ENCODE data around the gene CDH4. TPM values are rescaled to one million over a fixed set of nuclear protein-coding genes. Genes with fewer than 3 reads are reported as not detected.

Gene CDH4
- total RNA-seq, 4 donors from 2014 or later = 0.13 to 0.38 (median 0.21) TPM; not detected in 1

DNA sequence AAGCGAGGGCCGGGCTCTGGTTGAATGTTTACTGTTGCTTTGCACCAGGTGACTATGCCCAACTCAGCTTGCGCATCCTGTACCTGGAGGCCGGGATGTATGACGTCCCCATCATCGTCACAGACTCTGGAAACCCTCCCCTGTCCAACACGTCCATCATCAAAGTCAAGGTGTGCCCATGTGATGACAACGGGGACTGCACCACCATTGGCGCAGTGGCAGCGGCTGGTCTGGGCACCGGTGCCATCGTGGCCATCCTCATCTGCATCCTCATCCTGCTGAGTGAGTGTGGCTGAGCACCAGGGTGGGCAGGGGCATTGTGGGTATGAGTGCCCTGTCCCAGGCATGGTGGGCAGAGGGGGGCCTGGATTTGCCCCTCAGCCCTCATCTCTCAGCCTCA is 677.5 kb downstream of the CDH4 start:
- WGBS, 2 donors = 90 to 94% methylated on average over 7 to 12 of the region's 12 CpGs
- Histone ChIP-seq H3K27ac (no peak overlapping the region), H3K27me3 (peaks cover 0 to 25% (median 0%) of the 10 kb centered on the region in 4 donors), H3K36me3 (no peaks in the 10 kb centered on the region), H3K9me3 (no peaks in the 10 kb centered on the region), H3K4me3 (no peak overlapping the region), H3K4me1 (no peaks in the 10 kb centered on the region)
- no peak for DNase-seq
- intact Hi-C loops (cut with DNase I) = no loop called here
- TF ChIP-seq, protein P1, sequence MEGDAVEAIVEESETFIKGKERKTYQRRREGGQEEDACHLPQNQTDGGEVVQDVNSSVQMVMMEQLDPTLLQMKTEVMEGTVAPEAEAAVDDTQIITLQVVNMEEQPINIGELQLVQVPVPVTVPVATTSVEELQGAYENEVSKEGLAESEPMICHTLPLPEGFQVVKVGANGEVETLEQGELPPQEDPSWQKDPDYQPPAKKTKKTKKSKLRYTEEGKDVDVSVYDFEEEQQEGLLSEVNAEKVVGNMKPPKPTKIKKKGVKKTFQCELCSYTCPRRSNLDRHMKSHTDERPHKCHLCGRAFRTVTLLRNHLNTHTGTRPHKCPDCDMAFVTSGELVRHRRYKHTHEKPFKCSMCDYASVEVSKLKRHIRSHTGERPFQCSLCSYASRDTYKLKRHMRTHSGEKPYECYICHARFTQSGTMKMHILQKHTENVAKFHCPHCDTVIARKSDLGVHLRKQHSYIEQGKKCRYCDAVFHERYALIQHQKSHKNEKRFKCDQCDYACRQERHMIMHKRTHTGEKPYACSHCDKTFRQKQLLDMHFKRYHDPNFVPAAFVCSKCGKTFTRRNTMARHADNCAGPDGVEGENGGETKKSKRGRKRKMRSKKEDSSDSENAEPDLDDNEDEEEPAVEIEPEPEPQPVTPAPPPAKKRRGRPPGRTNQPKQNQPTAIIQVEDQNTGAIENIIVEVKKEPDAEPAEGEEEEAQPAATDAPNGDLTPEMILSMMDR (IDR thresholded peaks at IDR 0.05) = no peak

DNA sequence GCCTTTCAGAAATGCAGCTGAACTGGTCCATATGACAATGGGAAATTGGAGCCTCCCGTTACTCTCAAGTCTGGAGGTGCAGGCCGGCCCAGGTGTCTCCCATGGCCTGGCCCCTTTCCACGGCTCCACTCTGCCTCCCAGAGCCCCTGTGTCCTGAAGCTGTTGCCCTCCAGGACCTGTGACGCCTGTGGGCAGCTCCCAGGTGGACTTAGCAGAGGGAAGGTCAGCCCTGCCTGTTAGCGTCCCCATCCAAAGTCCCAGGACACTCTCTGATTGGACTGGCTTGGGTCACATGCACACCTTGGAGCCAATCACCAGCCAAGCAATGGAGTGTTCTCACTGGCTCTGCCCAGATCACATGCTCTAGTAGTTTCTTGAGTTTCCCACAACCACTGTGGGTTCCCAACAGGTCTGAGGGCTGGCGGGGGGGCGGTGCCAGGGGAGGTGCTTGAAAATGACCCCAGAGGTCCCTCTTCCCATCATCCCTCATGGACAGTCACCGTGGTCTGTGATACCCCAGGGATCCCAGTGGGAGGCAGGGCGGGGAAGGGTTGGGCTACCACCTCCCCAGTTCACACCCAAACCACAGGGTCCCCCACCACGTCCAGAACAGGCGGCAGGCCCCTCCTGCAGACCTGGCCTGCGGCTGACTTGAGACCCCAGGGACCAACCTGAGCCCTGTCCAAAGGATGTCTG is 678.1 kb downstream of the CDH4 start:
- DNase-seq = no peak
- Histone ChIP-seq H3K4me3 (no peak overlapping the region), H3K9me3 (no peaks in the 10 kb centered on the region), H3K4me1 (no peaks in the 10 kb centered on the region), H3K27me3 (peaks cover 0 to 27% (median 0%) of the 10 kb centered on the region in 4 donors), H3K27ac (no peak overlapping the region), H3K36me3 (no peaks in the 10 kb centered on the region)
- WGBS, 2 donors = 81 to 84% methylated on average over 7 to 8 of the region's 12 CpGs
- TF ChIP-seq, protein P1 (IDR thresholded peaks at IDR 0.05) = no peak
- no peak for TF ChIP-seq POLR2A (IDR thresholded peaks at IDR 0.05)
- intact Hi-C loops (cut with DNase I) = no loop called here

DNA sequence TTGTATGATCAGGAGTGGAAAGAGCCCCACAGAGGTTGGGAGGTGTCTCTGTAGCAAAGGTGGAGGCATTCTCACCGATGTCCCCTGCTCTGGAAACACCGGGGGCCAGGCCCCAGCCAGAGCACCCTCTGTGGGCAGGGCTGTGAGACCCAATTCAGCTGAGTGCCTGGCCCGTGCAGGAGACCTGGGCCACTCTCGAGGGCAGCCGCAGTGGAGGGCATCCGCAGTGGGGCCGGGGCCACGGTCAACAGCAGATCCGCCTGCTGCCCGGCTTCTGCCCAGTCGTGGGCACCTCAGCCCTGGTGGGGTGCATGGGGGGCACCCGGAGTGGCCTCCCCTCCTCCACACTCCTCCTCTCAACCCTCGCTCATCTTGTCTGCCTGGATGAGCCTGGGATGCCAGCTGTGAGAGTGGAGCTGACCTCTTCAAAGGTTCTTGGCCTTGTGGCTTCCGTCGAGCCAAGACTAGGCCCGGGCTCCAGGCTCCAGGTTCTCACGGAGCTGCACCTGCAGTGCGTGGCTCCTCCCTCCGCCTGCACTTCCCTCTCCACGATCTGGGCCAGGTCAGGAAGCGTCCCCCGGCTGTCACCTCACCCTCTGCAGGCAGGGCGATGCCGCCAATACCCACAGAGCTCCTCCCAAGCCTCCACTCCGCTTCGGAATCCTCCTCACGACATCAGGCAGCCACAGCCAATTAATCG is 678.9 kb downstream of the CDH4 start:
- peaks cover 0 to 34% (median 0%) of the 10 kb centered on the region in 4 donors for H3K27me3 ChIP-seq
- TF ChIP-seq, protein P1 (IDR thresholded peaks at IDR 0.05) = no peak
- no peak for TF ChIP-seq POLR2A (IDR thresholded peaks at IDR 0.05)
- no peak overlapping the region for H3K4me3 ChIP-seq
- no peaks in the 10 kb centered on the region for H3K4me1 ChIP-seq
- H3K9me3 ChIP-seq = no peaks in the 10 kb centered on the region
- WGBS, 2 donors = 80% methylated on average over 1 of the region's 28 CpGs; no CpG with 5 or more reads in 1 of the 2 donors
- H3K36me3 ChIP-seq = no peaks in the 10 kb centered on the region
- no peak overlapping the region for H3K27ac ChIP-seq
- intact Hi-C loops (cut with DNase I) = no loop called here
- DNase-seq = no peak

DNA sequence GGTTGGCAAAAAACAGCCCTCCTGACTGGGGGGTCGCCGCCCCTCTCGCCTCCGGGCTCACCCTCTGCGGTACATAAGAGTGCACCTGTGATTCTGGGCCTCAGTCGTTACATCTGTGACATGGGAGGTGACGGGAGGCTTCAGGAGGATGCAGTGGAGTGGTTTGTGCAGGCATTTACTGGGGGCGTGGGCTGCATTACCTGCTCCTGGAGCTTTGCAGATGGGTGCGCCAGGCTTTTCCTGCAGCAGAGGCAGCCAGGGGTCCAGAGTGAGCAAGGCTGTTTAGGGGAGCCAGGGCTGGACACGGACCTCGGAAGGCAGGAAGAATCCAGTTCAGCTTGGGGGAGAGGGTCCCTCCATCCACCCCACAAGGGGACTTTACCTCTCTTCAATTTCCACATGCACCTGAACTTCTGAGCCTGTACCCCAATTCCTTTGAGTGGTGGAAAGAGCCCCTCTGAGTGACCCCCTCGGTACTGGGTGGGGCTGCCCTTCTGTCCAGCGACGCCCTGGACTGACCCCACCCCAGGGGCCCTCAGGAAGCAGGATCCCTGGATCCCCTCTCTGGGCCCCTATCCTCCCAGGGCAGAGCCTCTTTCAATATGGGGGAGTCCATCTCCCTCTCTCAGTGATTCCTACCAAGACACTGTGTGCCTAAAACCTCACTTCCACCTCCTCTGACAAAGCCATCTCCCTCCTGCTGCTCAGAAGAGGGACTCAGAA is 679.6 kb downstream of the CDH4 start:
- 75 to 90% methylated on average over 2 to 6 of the region's 14 CpGs for WGBS, 2 donors
- Histone ChIP-seq H3K4me3 (no peak overlapping the region), H3K27me3 (peaks cover 0 to 33% (median 0%) of the 10 kb centered on the region in 4 donors), H3K4me1 (no peaks in the 10 kb centered on the region), H3K36me3 (no peaks in the 10 kb centered on the region), H3K9me3 (no peaks in the 10 kb centered on the region), H3K27ac (no peak overlapping the region)
- no peak for TF ChIP-seq POLR2A (IDR thresholded peaks at IDR 0.05)
- TF ChIP-seq, protein P1 (IDR thresholded peaks at IDR 0.05) = no peak
- DNase-seq = no peak
- intact Hi-C loops (cut with DNase I) = no loop called here

DNA sequence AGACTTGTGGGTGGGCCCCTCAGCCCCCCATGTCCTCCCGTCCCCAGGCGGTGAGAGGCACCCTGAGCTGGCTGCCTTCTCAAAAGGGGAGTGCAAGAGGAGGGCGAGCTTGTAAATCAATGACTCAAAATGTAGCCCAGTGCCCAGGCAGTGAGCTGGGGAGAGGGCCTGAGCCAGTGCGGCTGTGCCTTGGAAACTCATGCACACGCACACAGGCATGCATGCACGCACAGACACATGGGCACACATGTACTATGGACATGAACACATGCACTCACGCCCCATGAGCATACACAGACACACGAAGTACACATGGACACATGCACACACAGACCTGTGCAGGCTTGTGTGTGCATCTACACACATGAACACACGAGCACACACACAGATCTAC is 680.1 kb downstream of the CDH4 start:
- no peak for DNase-seq
- WGBS, 2 donors = 58 to 66% methylated on average over 2 to 4 of the region's 9 CpGs
- Histone ChIP-seq H3K27me3 (peaks cover 0 to 36% (median 0%) of the 10 kb centered on the region in 4 donors), H3K9me3 (no peaks in the 10 kb centered on the region), H3K4me3 (no peak overlapping the region), H3K4me1 (no peaks in the 10 kb centered on the region), H3K27ac (no peak overlapping the region), H3K36me3 (no peaks in the 10 kb centered on the region)
- TF ChIP-seq, protein P1 (IDR thresholded peaks at IDR 0.05) = no peak
- no peak for TF ChIP-seq POLR2A (IDR thresholded peaks at IDR 0.05)
- intact Hi-C loops (cut with DNase I) = no loop called here
